ENCODE results near the gene MRPL43. TPM values are rescaled to one million over a fixed set of nuclear protein-coding genes. Genes with fewer than 3 reads are reported as not detected.

MRPL43 gene
- total and polyA plus RNA-seq, 9 of the 15 experiments (the other 6 are each of a cell fraction or from before 2014, with no cell fraction given) = 15.1 to 63.7 (median 37.2) TPM

DNA sequence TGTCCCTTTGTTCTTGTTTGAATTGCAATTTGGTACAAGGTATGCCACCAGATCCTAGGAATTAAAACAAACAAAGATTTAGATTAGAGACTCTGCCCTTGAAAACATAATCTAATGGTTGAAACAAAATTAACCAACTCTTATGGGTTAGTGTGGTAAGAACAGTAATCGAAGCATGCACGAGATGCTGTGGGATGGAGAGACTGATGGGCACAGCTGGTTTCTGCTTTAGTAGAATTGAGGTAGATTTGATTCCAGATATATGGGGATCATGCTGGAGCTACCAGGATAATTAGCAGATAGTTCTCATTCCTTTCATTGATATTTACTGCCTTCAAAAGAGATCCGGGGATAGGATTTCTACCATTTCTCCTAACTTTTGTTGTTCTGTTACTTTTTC lies 38.4 kb downstream of the MRPL43 start:
- no peak overlapping the region for H3K27ac ChIP-seq (ENCODE audit: extremely low read depth, low read depth, low read length)
- H2AFZ ChIP-seq (ENCODE audit: low read depth, low read length) = no peak overlapping the region
- no peaks in the 10 kb centered on the region for H3K27me3 ChIP-seq (ENCODE audit: control insufficient read depth in 2 of 2, insufficient read depth in 2 of 2, low read length in 2 of 2)
- no peak overlapping the region for H3K4me2 ChIP-seq (ENCODE audit: insufficient read depth, low read length)
- no peak for ATAC-seq
- intact Hi-C loops (cut with micrococcal nuclease) (no loop called here), in situ Hi-C loops (cut with MboI) (no loop called here)
- ChIA-PET CTCF (ENCODE audit: low intra/inter-chr PET ratio) (no interaction called here), POLR2A (no interaction called here)
- no peak for TF ChIP-seq HIVEP1 (CRISPR knock-in tag; IDR thresholded peaks at IDR 0.05)
- no peak for TF ChIP-seq MEIS2 (IDR thresholded peaks at IDR 0.05; ENCODE audit: partially characterized antibody)
- TF ChIP-seq, protein P1, sequence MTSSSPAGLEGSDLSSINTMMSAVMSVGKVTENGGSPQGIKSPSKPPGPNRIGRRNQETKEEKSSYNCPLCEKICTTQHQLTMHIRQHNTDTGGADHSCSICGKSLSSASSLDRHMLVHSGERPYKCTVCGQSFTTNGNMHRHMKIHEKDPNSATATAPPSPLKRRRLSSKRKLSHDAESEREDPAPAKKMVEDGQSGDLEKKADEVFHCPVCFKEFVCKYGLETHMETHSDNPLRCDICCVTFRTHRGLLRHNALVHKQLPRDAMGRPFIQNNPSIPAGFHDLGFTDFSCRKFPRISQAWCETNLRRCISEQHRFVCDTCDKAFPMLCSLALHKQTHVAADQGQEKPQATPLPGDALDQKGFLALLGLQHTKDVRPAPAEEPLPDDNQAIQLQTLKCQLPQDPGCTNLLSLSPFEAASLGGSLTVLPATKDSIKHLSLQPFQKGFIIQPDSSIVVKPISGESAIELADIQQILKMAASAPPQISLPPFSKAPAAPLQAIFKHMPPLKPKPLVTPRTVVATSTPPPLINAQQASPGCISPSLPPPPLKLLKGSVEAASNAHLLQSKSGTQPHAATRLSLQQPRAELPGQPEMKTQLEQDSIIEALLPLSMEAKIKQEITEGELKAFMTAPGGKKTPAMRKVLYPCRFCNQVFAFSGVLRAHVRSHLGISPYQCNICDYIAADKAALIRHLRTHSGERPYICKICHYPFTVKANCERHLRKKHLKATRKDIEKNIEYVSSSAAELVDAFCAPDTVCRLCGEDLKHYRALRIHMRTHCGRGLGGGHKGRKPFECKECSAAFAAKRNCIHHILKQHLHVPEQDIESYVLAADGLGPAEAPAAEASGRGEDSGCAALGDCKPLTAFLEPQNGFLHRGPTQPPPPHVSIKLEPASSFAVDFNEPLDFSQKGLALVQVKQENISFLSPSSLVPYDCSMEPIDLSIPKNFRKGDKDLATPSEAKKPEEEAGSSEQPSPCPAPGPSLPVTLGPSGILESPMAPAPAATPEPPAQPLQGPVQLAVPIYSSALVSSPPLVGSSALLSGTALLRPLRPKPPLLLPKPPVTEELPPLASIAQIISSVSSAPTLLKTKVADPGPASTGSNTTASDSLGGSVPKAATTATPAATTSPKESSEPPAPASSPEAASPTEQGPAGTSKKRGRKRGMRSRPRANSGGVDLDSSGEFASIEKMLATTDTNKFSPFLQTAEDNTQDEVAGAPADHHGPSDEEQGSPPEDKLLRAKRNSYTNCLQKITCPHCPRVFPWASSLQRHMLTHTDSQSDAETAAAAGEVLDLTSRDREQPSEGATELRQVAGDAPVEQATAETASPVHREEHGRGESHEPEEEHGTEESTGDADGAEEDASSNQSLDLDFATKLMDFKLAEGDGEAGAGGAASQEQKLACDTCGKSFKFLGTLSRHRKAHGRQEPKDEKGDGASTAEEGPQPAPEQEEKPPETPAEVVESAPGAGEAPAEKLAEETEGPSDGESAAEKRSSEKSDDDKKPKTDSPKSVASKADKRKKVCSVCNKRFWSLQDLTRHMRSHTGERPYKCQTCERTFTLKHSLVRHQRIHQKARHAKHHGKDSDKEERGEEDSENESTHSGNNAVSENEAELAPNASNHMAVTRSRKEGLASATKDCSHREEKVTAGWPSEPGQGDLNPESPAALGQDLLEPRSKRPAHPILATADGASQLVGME (CRISPR knock-in tag; IDR thresholded peaks at IDR 0.05) = no peak
- TF ChIP-seq CHD2 (IDR thresholded peaks at IDR 0.05; ENCODE audit: low read depth, low read length) = no peak
- no peak for TF ChIP-seq ZNF324 (CRISPR knock-in tag; IDR thresholded peaks at IDR 0.05)
- no peak overlapping the region for H3K9ac ChIP-seq (ENCODE audit: insufficient read depth in 1 of 2, low read depth in 2 of 2, low read length in 2 of 2)
- H3K9me1 ChIP-seq (ENCODE audit: control insufficient read depth, insufficient read depth, low read length) = no peaks in the 10 kb centered on the region
- no peaks in the 10 kb centered on the region for H4K20me1 ChIP-seq (replicated peaks; ENCODE audit: control insufficient read depth, insufficient read depth, low read length)
- DNase-seq (ENCODE audit: extremely low read depth in 1 of 4, low spot score in 3 of 4) = no peak
- H3K4me3 ChIP-seq = no peak overlapping the region
- FAIRE-seq = no peak
- no peaks in the 10 kb centered on the region for H3K4me1 ChIP-seq (replicated peaks in 1 of 2; ENCODE audit: control insufficient read depth in 2 of 2, insufficient read depth in 2 of 2, low read length in 2 of 2)
- peaks cover 64% of the 10 kb centered on the region for H3K36me3 ChIP-seq (ENCODE audit: control insufficient read depth, insufficient read depth, low read length)
- no peaks in the 10 kb centered on the region for H3K9me3 ChIP-seq (replicated peaks; ENCODE audit: control insufficient read depth, insufficient read depth, low read depth, low read length)
- no TSS peak for BruUV-seq (replicated peaks)
- 81% methylated on average over 3 of the region's 3 CpGs for WGBS (ENCODE audit: insufficient coverage, low coverage, missing lambda C conversion rate)
- no peaks in the 10 kb centered on the region for H3K79me2 ChIP-seq (ENCODE audit: control insufficient read depth, insufficient read depth, low read length)
